Smooth muscle cell of bladder (primary cell): Measurements from ENCODE around the gene NOPCHAP1. TPM values are rescaled to one million over a fixed set of nuclear protein-coding genes. Genes with fewer than 3 reads are reported as not detected.

Experiments
- total RNA-seq: library from RNA; depleted of rRNA; stranded (reverse); fragments of >200 nt; gene quantifications from 2 replicates; pipeline ENCODE4 v1.2.3, GENCODE V29; 2014

NOPCHAP1 gene
- 6.3 and 7.0 TPM in 2 replicates for total RNA-seq

GRCh38 chr12:104986022-104986941, at the start of gene NOPCHAP1:
NOPCHAP1 (plus strand) TSS chr12:104986316; CDS start chr12:104986353, 37 bp downstream.

GRCh38 chr12:104958001-104958804, 27.9 kb upstream of the NOPCHAP1 start, which contains the start of gene SLC41A2:
SLC41A2 (minus strand) TSS chr12:104958290; CDS start chr12:104928527, 29,763 bp downstream.

Other genes starting within 250 kb of the NOPCHAP1 start
- 10.0 and 18.1 TPM in 2 replicates for gene SLC41A2, start 28.0 kb upstream of the NOPCHAP1 start, total RNA-seq
- gene ALDH1L2, start 98.1 kb downstream of the NOPCHAP1 start, total RNA-seq, result 44.7 and 44.8 TPM in 2 replicates
- gene WASHC4, start 121.4 kb downstream of the NOPCHAP1 start, total RNA-seq, result 67.1 and 74.7 TPM in 2 replicates
- gene APPL2, start 249.9 kb downstream of the NOPCHAP1 start, total RNA-seq, result 28.0 and 38.3 TPM in 2 replicates